Parathyroid adenoma (tissue), 2 donors: Measurements from ENCODE around the gene CYP21A2.
"Not testable (repeated sequence)": the region's sequence is repeated elsewhere in the genome, so short reads cannot be mapped to it uniquely, and the experiment has no call there.

Experiments used
- H2AFZ ChIP-seq: fragments of 300-600 bp; sonication (generic); one replicate; pipeline ENCODE4 v1.7.0; 2017; ENCODE audit warnings: antibody characterized with exemption, mild to moderate bottlenecking
- H3K27ac ChIP-seq: fragments of 300-600 bp; sonication (generic); one replicate; pipeline ENCODE4 v1.7.0; 2017
- H3K27me3 ChIP-seq: fragments of 300-600 bp; sonication (generic); one replicate; pipeline ENCODE4 v1.7.0; 2017; ENCODE audit warnings: low read length; ENCODE audit not compliant: control insufficient read depth, insufficient read depth
- H3K36me3 ChIP-seq: fragments of 300-600 bp; sonication (generic); one replicate; pipeline ENCODE4 v1.7.0; 2017; ENCODE audit warnings: low read length; ENCODE audit not compliant: control insufficient read depth, insufficient read depth
- H3K4me1 ChIP-seq: fragments of 300-600 bp; sonication (generic); one replicate; pipeline ENCODE4 v1.7.0; 2017; ENCODE audit warnings: control low read depth
- H3K4me2 ChIP-seq: fragments of 300-600 bp; sonication (generic); one replicate; pipeline ENCODE4 v1.7.0; 2017; ENCODE audit warnings: low read length
- H3K4me3 ChIP-seq: fragments of 300-600 bp; sonication (generic); one replicate; pipeline ENCODE4 v1.7.0; 2017; ENCODE audit warnings: low read depth, low read length
- H3K79me2 ChIP-seq: fragments of 300-600 bp; sonication (generic); one replicate; pipeline ENCODE4 v1.7.0; 2017; ENCODE audit warnings: control low read depth
- H3K9ac ChIP-seq: fragments of 300-600 bp; sonication (generic); one replicate; pipeline ENCODE4 v1.7.0; 2017; ENCODE audit warnings: mild to moderate bottlenecking
- H3K9me3 ChIP-seq: fragments of 300-600 bp; sonication (generic); one replicate; pipeline ENCODE4 v1.7.0; 2017; ENCODE audit warnings: low read length; ENCODE audit not compliant: control insufficient read depth
- donor health status: primary hyperparathyroidism.

Gene CYP21A2

GRCh38 chr6:32007086-32007485 is 31.1 kb upstream of the CYP21A2 start:
- not testable (repeated sequence) for H3K9ac ChIP-seq, H3K36me3 ChIP-seq, H2AFZ ChIP-seq, H3K4me3 ChIP-seq, H3K27me3 ChIP-seq, H3K79me2 ChIP-seq, H3K9me3 ChIP-seq, H3K27ac ChIP-seq, H3K4me1 ChIP-seq, H3K4me2 ChIP-seq

GRCh38 chr6:32008037-32008436 is 30.2 kb upstream of the CYP21A2 start:
- not testable (repeated sequence) for H3K79me2 ChIP-seq, H3K4me2 ChIP-seq

GRCh38 chr6:32008616-32009015 is 29.6 kb upstream of the CYP21A2 start:
- not testable (repeated sequence) for H3K27me3 ChIP-seq, H2AFZ ChIP-seq, H3K4me1 ChIP-seq, H3K4me2 ChIP-seq, H3K36me3 ChIP-seq, H3K27ac ChIP-seq, H3K79me2 ChIP-seq, H3K9ac ChIP-seq, H3K9me3 ChIP-seq, H3K4me3 ChIP-seq

More at GRCh38 chr6:32008037-32008436, 30.2 kb upstream of the CYP21A2 start:
- H3K36me3 ChIP-seq, H3K9me3 ChIP-seq, H3K27ac ChIP-seq, H3K4me1 ChIP-seq, H2AFZ ChIP-seq, H3K4me3 ChIP-seq, H3K27me3 ChIP-seq, H3K9ac ChIP-seq: not testable (repeated sequence)

- H3K36me3 ChIP-seq, H3K4me3 ChIP-seq: not testable (repeated sequence)
Measured at GRCh38 chr6:32009537-32009936, 28.7 kb upstream of the CYP21A2 start.

GRCh38 chr6:32010856-32011530 is 27.2 kb upstream of the CYP21A2 start:
- H3K4me2 ChIP-seq, H3K79me2 ChIP-seq, H3K9ac ChIP-seq, H2AFZ ChIP-seq, H3K4me3 ChIP-seq, H3K4me1 ChIP-seq, H3K9me3 ChIP-seq, H3K27ac ChIP-seq, H3K36me3 ChIP-seq, H3K27me3 ChIP-seq: not testable (repeated sequence)

More at GRCh38 chr6:32009537-32009936, 28.7 kb upstream of the CYP21A2 start:
- H3K79me2 ChIP-seq, H3K27me3 ChIP-seq, H3K4me1 ChIP-seq, H3K9me3 ChIP-seq, H3K4me2 ChIP-seq, H2AFZ ChIP-seq, H3K27ac ChIP-seq, H3K9ac ChIP-seq: not testable (repeated sequence)

GRCh38 chr6:32012941-32013617 is 25.1 kb upstream of the CYP21A2 start:
- not testable (repeated sequence) for H3K27ac ChIP-seq, H2AFZ ChIP-seq, H3K36me3 ChIP-seq, H3K79me2 ChIP-seq, H3K27me3 ChIP-seq, H3K9me3 ChIP-seq, H3K4me3 ChIP-seq, H3K4me2 ChIP-seq, H3K9ac ChIP-seq, H3K4me1 ChIP-seq

GRCh38 chr6:32013738-32014137 is 24.5 kb upstream of the CYP21A2 start:
- not testable (repeated sequence) for H3K27ac ChIP-seq, H3K9me3 ChIP-seq, H3K79me2 ChIP-seq, H3K4me3 ChIP-seq, H2AFZ ChIP-seq, H3K36me3 ChIP-seq, H3K27me3 ChIP-seq, H3K9ac ChIP-seq, H3K4me2 ChIP-seq, H3K4me1 ChIP-seq

GRCh38 chr6:32014547-32014946 is 23.7 kb upstream of the CYP21A2 start, which contains the start of gene C4B:
TSS of gene C4B (plus strand) at chr6:32014795. CDS start at chr6:32014846, 51 bp downstream.
- H3K9ac ChIP-seq, H3K4me3 ChIP-seq, H2AFZ ChIP-seq, H3K9me3 ChIP-seq, H3K27ac ChIP-seq, H3K4me2 ChIP-seq, H3K36me3 ChIP-seq, H3K4me1 ChIP-seq, H3K27me3 ChIP-seq, H3K79me2 ChIP-seq: not testable (repeated sequence)

- H3K9ac ChIP-seq, H3K4me3 ChIP-seq, H3K9me3 ChIP-seq, H3K36me3 ChIP-seq, H3K79me2 ChIP-seq, H3K4me1 ChIP-seq, H3K27me3 ChIP-seq, H3K4me2 ChIP-seq, H3K27ac ChIP-seq, H2AFZ ChIP-seq: not testable (repeated sequence)
Measured at GRCh38 chr6:32022100-32022499, 16.1 kb upstream of the CYP21A2 start.

GRCh38 chr6:32028631-32029030 is 9.6 kb upstream of the CYP21A2 start:
- not testable (repeated sequence) for H3K4me3 ChIP-seq, H3K9me3 ChIP-seq, H3K9ac ChIP-seq, H3K27me3 ChIP-seq, H3K4me2 ChIP-seq, H3K4me1 ChIP-seq, H3K79me2 ChIP-seq, H3K36me3 ChIP-seq, H2AFZ ChIP-seq, H3K27ac ChIP-seq

GRCh38 chr6:32029553-32029952 is 8.7 kb upstream of the CYP21A2 start:
- H3K36me3 ChIP-seq, H3K27me3 ChIP-seq, H3K4me2 ChIP-seq, H3K79me2 ChIP-seq, H3K9ac ChIP-seq, H3K4me1 ChIP-seq, H2AFZ ChIP-seq, H3K9me3 ChIP-seq, H3K4me3 ChIP-seq, H3K27ac ChIP-seq: not testable (repeated sequence)
